ENCODE measurements around the gene RIMBP3C.
"Not testable (repeated sequence)": the region's sequence is repeated elsewhere in the genome, so short reads cannot be mapped to it uniquely, and the experiment has no call there.

Gene RIMBP3C

GRCh38 chr22:21516970-21517764 lies 34.1 kb downstream of the RIMBP3C start:
- DNase-seq, result not testable (repeated sequence)

DNA sequence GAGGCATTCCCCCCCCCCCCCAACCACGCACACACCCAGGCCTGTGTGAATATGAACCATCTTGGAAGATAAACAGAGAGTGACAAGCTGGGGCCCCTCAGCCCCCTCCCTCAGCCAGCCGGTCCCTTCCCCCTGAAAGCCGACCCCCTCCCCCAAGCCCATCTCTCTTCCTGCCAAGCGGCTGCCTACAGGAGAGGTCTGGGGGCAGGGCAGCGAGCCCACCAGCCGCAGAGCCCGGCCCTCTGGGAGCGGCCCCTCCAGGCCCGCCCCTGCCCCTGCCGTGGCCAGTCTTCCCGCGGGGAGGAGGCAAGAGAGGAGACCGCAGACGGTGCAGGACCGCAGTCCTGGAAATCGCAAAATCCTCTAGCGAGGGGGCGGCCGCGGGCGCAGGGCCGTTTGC lies 34.7 kb downstream of the RIMBP3C start:
- not testable (repeated sequence) for DNase-seq

DNA sequence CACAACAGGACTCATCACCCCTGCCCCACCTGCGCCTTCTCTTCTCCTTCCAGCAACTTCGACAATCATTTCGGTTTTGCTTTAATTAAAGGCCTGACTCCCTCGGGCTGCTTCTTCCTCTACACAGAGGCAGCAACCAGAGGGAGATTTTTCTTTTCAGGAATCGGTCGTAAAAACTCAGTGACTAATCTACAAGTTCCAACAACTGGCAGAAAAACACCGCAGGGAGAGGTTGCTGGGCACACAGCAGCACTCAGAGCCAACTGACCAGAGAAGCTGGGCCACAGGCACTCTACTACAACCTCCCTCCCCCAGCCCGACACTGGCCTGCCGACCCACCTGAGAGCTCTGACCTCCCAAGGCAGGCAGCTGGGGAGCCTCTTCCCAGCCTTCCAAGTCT lies 36.0 kb downstream of the RIMBP3C start:
- not testable (repeated sequence) for DNase-seq

GRCh38 chr22:21514117-21514516 lies 37.1 kb downstream of the RIMBP3C start:
- not testable (repeated sequence) for DNase-seq

GRCh38 chr22:21512022-21512421 lies 39.2 kb downstream of the RIMBP3C start:
- DNase-seq, result not testable (repeated sequence)

DNA sequence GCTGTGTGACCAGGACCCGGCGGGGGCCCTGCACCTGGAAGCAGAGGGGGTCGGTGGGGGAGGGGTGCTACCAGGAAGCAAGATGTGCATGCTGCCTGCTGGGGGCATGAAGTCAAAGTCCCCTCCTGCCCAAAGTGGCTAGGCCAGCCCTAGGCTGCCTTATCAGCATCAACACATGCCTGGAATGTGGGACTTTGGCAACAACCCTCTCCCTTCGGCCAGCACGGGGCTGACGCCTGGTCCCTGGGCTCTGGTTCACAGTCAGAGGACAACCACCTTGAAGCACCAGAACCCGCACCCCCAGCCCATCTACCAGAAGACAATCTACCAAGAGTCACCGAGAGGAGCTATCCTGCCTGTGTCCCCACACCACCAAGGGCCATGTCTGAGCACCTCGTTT lies 40.9 kb downstream of the RIMBP3C start:
- not testable (repeated sequence) for DNase-seq

DNA sequence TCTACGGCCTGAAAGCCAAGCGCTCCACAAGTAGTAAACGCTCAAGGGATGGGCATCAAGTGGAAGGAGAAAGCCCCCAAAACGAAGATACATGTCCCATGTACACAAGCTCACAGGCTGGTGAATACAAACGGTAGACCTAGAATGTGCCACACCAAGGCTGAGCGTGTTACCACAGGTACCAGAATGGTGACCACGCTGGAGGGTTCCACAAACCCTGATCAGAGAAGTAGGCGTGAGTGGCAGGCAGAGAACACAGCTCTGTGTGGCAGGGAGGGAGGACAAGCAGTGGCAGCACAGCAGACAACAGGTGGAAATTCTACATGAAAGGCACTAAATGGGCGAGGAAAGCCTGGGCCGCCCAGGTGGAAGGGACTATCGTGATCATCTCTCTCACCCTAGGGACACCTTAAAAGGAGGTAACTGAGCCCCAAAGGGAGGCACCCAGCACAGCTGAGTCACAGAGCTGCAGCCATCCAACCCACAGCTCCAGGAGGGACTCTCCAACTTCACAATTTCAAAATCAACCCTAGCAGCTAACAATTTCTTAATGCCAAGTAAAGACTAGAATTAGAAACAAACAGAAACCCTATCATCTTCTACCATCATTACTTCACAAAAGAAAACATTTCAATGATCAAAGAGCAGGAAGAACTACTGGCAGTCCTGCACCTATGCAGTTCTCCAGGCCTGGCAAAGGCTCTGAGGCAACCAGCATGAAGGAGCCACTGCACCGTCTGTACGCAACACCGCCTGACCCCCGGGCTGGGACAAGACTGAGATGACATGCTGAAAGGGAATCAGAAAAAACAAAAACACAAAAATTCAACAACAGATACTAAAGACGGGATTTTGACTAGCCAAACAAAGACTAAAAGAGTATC lies 51.4 kb downstream of the RIMBP3C start:
- not testable (repeated sequence) for DNase-seq

DNA sequence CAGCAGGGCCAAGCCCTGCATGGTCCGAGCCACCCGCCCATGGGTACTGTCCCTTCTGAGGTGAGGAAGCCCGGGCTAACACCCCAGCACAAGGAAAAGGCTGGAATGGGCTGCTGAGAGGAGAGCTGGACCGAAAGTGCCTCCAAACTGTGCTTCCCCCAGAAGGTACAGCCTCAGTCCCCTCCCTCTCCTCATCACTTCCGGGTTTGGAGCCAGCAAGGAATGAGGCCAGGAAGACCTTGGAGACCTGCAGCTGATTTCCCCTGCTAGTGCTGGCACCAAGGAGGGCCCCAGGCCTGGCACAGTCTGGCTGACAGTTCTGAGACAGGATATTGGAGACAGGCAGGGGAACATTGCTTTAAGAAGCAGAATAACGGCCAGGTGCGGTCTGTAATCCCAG lies 52.8 kb downstream of the RIMBP3C start:
- not testable (repeated sequence) for DNase-seq

DNA sequence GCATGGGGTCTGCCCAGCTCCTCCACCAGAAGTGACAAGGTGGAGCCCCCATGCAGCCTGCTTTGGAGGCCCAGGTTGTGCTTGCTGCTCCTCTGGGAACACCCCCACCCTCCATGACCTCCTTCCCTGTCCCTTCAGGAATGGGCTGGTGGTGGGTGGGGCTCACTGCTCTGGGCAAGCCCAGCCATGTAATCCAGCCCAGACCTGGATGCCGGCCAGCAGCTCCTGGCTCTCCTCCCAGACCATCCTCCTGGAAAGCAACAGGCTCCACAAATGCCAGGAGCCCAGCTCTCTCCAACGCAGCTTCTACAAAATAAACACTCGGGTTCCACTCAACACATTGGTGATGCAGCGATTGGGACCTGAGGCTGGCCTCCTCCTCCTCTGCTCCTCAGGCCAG lies 53.3 kb downstream of the RIMBP3C start:
- not testable (repeated sequence) for DNase-seq

All from DMS79 treated with DMSO at 0.1 percent for 48 hours (cell line).